ENCODE measurements around the gene HS6ST3.

Gene HS6ST3

DNA sequence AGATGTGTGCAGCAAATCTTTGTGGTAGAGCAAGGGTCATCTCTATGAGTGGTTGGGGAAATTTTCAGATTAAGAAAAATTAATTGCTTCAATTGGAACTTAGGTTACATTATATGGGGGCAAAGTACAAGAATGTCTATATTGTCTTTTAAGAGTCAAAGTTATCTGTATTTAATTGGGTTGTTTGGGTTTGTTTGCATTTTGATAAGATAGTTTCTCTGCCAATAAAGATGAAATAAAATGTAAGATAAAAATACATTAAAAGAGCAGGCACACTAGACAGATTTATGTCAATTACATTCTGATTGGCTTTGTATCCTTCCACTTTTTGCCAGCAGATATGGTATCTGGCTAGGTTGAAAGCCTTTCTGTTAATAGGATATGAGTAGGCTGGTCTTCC, 587.1 kb downstream of the HS6ST3 start:
- no peak overlapping the region for H3K27ac ChIP-seq
- TF ChIP-seq, protein P1, sequence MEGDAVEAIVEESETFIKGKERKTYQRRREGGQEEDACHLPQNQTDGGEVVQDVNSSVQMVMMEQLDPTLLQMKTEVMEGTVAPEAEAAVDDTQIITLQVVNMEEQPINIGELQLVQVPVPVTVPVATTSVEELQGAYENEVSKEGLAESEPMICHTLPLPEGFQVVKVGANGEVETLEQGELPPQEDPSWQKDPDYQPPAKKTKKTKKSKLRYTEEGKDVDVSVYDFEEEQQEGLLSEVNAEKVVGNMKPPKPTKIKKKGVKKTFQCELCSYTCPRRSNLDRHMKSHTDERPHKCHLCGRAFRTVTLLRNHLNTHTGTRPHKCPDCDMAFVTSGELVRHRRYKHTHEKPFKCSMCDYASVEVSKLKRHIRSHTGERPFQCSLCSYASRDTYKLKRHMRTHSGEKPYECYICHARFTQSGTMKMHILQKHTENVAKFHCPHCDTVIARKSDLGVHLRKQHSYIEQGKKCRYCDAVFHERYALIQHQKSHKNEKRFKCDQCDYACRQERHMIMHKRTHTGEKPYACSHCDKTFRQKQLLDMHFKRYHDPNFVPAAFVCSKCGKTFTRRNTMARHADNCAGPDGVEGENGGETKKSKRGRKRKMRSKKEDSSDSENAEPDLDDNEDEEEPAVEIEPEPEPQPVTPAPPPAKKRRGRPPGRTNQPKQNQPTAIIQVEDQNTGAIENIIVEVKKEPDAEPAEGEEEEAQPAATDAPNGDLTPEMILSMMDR (IDR thresholded peaks at IDR 0.05; ENCODE audit: low read depth, low read length), result no peak
- peaks cover 93% of the 10 kb centered on the region for H3K27me3 ChIP-seq (ENCODE audit: insufficient read depth, low read depth, severe bottlenecking)

DNA sequence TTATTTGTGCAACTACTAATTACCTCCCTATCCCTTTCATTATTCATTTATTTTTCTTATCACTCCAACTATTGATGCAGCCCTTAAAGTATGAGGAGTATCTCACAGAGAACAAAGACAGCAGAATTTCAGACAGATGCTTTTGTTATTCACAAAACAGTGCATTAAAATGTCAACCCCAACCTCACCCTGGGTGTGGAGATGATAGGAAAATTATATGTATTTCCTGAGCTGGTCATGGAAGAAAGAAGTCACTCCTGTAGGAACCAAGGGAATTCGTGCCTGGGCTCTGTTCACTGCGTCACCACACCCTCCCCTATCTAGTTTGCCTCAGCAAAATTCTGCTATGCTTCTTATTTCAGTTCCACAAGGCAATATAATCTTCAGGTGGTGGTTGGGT, 588.9 kb downstream of the HS6ST3 start:
- H3K4me3 ChIP-seq (ENCODE audit: low read depth, low read length), result no peak overlapping the region
- no peaks in the 10 kb centered on the region for H3K9me3 ChIP-seq (ENCODE audit: severe bottlenecking)
- TF ChIP-seq, protein P1 (IDR thresholded peaks at IDR 0.05; ENCODE audit: low read depth, low read length), result no peak
- H3K36me3 ChIP-seq, result no peaks in the 10 kb centered on the region
- DNase-seq, result no peak
- H3K27ac ChIP-seq, result no peak overlapping the region
- H3K27me3 ChIP-seq (ENCODE audit: insufficient read depth, low read depth, severe bottlenecking), result peaks cover 93% of the 10 kb centered on the region

More for the DNA sequence above, 587.1 kb downstream of the HS6ST3 start:
- no peak for DNase-seq
- Histone ChIP-seq H3K36me3 (no peaks in the 10 kb centered on the region), H3K4me3 (ENCODE audit: low read depth, low read length) (no peak overlapping the region), H3K9me3 (ENCODE audit: severe bottlenecking) (no peaks in the 10 kb centered on the region)

DNA sequence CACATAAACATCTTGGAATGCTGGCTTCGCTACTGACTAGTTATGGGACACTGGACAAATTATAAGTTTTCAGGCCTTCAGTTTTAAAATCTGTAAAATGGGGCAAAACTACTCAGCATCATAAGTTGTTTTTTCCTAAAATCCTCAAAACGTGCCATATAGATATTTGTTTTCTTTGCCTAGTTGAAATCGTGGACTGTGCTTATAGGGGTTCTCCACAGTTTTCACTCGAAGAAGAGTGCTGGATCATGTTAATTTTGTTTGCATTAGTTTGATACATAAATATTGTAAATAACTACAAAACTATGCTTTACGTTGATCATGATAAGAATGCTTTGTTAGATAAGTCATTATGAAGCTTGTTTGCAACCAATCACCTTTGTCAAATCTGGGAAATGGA, 591.0 kb downstream of the HS6ST3 start:
- H3K9me3 ChIP-seq (ENCODE audit: severe bottlenecking), result no peaks in the 10 kb centered on the region
- H3K36me3 ChIP-seq, result no peaks in the 10 kb centered on the region
- no peak for DNase-seq
- no peak overlapping the region for H3K4me3 ChIP-seq (ENCODE audit: low read depth, low read length)
- H3K27me3 ChIP-seq (ENCODE audit: insufficient read depth, low read depth, severe bottlenecking), result peaks cover 96% of the 10 kb centered on the region
- TF ChIP-seq, protein P1 (IDR thresholded peaks at IDR 0.05; ENCODE audit: low read depth, low read length), result no peak
- no peak overlapping the region for H3K27ac ChIP-seq

DNA sequence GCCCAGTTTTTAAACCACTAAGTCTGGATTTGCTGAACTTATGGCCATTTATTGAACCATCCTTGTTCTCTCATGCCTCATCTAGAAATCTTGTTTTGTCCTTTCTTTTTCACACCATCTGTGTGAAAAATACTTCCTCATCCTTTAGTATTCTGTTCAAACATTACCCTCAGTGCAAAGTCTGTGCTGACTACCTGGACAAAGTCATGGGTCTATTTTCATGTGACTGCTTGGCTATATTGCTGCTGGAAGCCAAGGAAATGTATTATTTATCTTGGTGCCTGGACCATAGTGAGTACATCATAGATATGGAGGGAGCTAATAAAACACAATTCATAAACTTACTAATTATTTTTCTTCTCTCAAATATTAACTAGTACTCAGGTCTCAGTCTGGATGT, 591.9 kb downstream of the HS6ST3 start:
- TF ChIP-seq, protein P1 (IDR thresholded peaks at IDR 0.05; ENCODE audit: low read depth, low read length), result no peak
- H3K27ac ChIP-seq, result no peak overlapping the region
- no peak overlapping the region for H3K4me3 ChIP-seq (ENCODE audit: low read depth, low read length)
- no peak for DNase-seq
- H3K9me3 ChIP-seq (ENCODE audit: severe bottlenecking), result no peaks in the 10 kb centered on the region
- no peaks in the 10 kb centered on the region for H3K36me3 ChIP-seq
- peaks cover 96% of the 10 kb centered on the region for H3K27me3 ChIP-seq (ENCODE audit: insufficient read depth, low read depth, severe bottlenecking)

DNA sequence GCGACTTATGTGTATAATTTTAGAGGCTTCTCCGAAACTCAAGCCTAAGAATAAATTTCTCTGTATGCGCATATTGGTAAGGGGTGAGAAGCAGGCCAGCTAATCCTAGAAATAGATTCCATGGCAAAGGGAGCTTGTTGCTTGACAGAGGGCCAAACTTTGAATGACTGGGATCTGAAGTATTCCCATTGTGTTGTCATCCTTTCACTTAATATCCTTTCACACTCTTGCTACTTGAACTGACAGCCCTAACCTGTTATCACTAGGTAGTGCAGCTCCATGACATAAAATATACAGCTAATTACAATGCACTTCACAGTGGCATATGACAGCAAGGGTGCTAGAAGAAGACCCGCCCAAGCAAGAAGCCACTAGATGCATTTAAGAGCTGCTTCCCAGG, 594.6 kb downstream of the HS6ST3 start:
- peaks cover 96% of the 10 kb centered on the region for H3K27me3 ChIP-seq (ENCODE audit: insufficient read depth, low read depth, severe bottlenecking)
- H3K36me3 ChIP-seq, result no peaks in the 10 kb centered on the region
- H3K4me3 ChIP-seq (ENCODE audit: low read depth, low read length), result no peak overlapping the region
- no peak overlapping the region for H3K27ac ChIP-seq
- no peak for DNase-seq
- TF ChIP-seq, protein P1 (IDR thresholded peaks at IDR 0.05; ENCODE audit: low read depth, low read length), result no peak
- H3K9me3 ChIP-seq (ENCODE audit: severe bottlenecking), result no peaks in the 10 kb centered on the region

GRCh38 chr13:96684907-96685306, 595.0 kb downstream of the HS6ST3 start:
- no peaks in the 10 kb centered on the region for H3K9me3 ChIP-seq (ENCODE audit: severe bottlenecking)
- peaks cover 91% of the 10 kb centered on the region for H3K27me3 ChIP-seq (ENCODE audit: insufficient read depth, low read depth, severe bottlenecking)
- H3K27ac ChIP-seq, result no peak overlapping the region
- no peaks in the 10 kb centered on the region for H3K36me3 ChIP-seq
- TF ChIP-seq, protein P1 (IDR thresholded peaks at IDR 0.05; ENCODE audit: low read depth, low read length), result no peak
- no peak for DNase-seq
- H3K4me3 ChIP-seq (ENCODE audit: low read depth, low read length), result no peak overlapping the region

All from WERI-Rb-1 (cell line).